GM19468 (cell line): ENCODE data around the gene ZNF213.

ENCODE experiments used
- ATAC-seq: cut with Tn5 transposase; IDR thresholded peaks from one replicate; pipeline ENCODE4 v1.9.1; 2021; ENCODE audit warnings: mild to moderate bottlenecking, moderate library complexity, moderate number of reproducible peaks; ENCODE audit not compliant: unreplicated experiment; ENCODE audit errors: extremely low read depth

The ZNF213 gene

DNA sequence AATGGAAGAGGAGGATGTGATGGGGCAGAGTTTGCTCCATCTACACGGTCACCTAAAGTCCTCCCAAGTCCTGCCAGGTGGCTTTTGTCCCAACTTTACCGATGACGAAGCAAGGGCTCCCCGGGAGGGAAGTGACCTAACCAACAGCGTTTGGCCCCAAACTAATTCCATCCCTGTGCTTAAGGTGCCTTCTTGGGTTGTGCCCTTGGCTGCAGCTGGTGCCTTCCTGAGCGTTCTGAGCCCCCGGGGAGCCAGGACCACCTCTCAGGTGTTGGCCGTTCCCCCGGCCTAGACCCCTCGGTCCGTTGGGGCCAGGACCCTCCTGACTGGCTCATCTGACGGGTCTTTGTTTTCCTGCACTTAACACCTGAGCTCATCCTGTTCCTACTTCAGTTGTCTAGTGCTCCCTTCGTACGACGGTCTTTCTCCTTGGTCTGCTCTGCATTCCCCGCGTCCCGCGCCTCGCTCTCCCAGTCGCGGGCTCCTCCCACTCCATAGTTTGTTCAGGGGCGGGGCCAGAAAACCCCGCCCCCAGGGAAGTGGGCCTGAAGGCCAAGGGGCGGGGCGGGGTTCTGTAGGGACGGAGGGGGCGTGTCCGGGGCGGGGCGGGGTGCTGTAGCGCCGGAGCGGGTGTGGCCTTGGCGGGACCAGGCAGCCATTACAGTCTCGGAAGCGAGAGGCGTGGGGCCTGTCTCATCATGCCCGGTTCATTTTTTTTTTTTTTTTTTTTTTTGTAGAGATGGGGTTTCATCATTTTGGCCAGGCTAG, 34.9 kb upstream of the ZNF213 start:
- ATAC-seq, result peak; percentile 35

DNA sequence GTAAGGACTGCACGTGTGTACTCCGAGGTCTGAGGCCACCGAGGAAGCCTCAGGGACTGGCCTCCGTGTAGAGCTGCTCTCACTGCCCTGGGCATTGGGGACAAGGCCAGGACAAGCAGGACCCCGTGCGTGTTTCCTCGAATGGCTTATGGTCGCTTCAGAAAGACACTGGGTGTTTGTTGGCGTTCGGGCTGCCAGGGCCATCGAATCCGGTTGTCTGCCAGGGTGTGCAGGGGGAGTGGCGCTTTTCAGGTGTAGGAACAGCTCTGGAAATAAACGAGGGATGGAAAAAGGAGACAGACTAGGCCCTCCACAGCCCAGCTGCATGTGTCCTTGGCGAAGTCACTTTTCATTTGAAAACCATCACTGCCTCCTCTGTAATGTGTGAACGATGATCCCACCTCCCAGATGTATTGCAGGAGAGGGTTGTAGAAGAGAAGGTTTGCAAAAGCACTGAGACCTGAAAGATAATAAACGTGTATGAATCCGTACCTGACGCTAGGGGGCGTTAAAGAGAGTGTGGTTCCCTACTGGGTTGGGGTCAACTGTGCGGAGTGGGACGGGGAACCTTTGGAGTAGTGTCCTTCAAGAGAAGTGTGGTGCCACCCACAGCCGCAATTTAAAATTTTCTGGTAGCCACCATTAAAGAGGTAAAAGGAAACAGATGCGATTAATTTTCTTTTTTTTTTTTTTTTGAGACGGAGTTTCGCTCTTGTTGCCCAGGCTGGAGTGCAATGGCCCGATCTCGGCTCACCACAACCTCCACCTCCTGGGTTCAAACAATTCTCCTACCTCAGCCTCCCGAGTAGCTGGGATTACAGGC, 33.6 kb upstream of the ZNF213 start:
- ATAC-seq, result no peak

DNA sequence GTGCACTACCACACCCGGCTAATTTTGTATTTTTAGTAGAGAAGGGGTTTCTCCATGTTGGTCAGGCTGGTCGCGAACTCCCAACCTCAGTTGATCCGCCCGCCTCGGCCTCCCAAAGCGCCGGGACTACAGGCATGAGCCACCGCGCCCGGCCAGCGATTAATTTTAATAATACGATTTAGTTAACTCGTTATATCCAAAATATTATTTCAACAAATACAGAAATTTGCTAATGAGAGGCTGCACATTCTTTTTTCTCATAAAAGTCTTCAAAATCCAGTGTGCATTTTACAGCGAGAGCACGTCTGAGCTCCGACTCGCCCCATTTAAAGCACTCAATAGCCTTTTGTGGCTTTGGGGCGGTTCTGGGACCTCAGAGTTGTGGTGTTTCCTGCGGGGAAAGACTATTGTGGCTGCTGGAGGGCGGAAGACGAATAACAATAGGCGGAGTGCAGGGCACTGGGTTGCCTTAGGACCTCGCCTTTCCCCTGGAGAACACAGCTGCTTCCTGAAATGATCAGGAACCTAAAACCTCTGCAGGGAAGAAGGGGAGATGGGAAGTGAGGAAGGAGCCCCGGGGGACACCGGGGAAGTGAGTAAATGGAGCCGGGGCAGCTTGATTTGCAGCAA, 32.9 kb upstream of the ZNF213 start:
- no peak for ATAC-seq

DNA sequence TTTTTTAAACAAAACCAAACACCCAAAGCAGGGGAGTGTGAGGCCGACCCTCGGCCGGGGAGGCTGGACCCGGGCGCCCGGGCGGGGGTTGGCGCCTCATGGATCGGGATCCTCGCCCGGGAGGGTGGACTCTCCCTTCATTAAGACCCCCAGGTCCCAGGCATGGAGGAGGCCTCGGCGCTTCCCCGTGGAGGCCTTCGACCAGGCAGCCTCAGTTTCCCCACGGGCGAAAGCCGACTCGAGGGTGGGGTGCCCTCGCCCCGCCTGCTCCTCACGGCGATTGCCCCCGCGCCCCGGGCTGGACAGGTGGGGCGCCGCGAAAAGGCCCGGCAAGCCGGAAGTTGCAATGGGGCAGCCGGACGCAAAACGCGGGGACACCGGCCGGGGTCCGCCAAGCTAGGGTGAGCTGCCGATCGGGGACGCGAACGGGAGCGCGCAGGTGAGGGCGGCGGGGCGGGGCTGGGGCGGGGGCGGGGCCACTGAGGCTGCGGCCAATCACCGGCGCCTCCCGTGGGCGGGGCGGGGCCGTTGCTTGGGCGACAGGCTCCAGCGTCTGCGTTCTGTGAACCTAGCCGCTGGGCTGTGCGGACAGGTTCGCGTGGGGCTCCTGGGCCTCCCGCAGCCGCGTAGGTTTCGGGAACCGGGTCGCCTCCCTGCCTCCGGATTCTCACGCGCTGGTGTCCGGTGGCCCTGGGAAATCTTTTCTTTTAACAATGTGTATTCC, 28.5 kb upstream of the ZNF213 start:
- peak; percentile 48 for ATAC-seq

GRCh38 chr16:3112058-3112880, 22.6 kb upstream of the ZNF213 start, which contains the start of gene ZNF205:
Gene ZNF205, plus strand, starts transcription at chr16:3112586. Its CDS starts 845 bp downstream, at chr16:3113431.
- ATAC-seq, result no peak

- ATAC-seq, result no peak
Measured at GRCh38 chr16:3112881-3113574, 21.8 kb upstream of the ZNF213 start.

DNA sequence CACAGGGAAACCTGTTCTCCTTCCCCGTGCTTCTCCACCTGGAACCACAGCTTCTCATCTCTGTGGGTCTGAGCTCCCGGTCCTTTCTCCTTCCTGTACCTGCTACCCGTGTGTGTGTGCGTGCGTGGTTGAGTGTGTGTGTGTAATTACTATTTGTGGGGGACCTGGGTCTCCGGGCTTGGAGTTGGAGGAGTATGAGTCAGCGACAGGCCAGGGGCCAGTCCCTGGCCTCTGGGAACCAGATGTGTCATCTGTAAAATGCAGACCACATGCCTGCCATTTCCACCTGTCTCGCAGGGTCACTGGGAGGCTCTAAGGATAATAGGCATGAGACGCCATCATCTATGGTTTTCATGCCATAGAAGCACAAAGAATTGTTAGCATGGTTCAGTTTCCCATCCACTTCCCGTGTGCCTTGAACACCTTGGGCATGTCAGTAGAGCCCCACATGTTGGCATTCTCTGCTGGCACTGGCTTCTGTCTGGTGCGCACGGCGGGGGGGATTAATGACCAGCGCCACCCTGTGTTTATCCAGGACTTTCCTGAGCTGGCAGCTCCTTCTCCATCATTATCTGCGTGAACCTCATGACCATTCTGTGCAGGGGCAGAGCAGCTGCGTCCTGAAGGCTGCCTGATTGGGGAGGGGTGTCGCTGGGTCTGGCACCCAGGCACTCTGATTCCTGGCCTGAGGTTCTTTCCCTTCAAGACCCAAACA, 20.9 kb upstream of the ZNF213 start:
- ATAC-seq, result no peak

GRCh38 chr16:3115003-3115402, 19.8 kb upstream of the ZNF213 start:
- ATAC-seq, result no peak

DNA sequence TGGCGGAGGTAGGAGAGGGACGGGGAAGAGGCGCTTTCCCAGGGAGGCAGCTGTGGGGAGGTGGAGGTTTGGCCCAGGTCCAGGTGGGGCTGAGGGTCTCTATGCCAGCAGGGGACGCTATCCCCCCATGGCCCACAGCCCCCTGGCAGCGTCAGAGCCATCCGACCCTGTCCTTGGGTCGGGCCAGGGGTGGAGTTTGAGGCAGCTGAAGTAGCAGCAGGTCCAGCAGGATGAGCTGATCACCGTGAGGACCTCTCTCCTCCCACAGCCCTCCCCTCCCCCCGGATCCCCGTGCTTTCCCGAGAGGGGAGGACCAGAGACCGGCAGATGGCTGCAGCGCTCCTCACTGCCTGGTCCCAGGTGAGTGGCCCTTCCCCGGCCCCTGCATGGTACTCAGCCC, 19.3 kb upstream of the ZNF213 start:
- no peak for ATAC-seq

GRCh38 chr16:3118204-3118790, 16.5 kb upstream of the ZNF213 start:
- ATAC-seq, result no peak

DNA sequence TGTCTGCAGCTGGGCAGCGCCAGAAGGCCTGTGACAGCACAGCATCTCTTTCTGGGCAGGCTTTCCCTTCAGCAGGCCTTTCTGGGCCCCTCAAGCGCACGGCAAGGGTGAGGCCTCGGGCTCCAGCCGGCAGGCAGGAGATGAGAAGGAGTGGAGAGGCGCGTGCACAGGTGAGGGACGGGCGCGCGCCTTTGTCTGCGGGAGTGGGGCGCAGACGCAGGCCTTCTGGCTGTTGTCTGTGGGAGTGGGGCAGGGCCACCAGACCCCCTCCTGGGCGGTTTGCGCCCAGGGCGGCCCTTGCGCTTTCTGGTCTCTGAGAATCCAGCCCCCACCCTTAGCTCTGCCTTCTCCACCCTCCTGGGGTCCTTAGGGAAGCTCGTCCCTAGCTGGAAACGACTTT, 16.0 kb upstream of the ZNF213 start:
- ATAC-seq, result no peak

DNA sequence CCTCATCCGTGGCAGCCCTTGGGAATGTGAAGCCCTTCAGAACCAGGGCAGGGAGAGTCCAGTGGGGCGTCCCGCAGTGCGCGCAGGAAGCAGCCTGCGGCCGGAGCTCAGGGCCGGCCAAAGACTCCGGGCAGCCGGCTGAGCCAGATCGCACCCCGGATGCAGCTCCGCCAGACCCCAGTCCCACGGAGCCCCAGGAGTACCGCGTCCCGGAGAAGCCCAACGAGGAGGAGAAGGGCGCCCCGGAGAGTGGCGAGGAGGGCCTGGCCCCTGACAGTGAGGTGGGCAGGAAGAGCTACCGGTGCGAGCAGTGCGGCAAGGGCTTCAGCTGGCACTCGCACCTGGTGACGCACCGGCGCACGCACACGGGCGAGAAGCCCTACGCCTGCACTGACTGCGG, 15.5 kb upstream of the ZNF213 start:
- ATAC-seq, result no peak

DNA sequence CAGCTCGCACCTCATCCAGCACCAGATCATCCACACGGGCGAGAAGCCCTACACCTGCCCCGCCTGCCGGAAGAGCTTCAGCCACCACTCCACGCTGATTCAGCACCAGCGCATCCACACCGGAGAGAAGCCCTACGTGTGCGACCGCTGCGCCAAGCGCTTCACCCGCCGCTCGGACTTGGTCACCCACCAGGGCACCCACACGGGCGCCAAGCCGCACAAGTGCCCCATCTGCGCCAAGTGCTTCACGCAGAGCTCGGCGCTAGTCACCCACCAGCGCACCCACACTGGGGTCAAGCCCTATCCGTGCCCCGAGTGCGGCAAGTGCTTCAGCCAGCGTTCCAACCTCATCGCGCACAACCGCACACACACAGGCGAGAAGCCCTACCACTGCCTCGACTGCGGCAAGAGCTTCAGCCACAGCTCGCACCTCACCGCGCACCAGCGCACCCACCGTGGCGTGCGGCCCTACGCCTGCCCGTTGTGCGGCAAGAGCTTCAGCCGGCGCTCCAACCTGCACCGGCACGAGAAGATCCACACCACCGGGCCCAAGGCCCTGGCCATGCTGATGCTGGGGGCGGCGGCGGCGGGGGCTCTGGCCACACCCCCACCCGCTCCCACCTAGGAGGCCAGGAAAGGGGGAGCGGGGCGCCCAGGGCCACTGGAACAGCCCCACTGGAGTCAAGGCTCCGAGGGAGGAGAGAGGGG, 15.0 kb upstream of the ZNF213 start:
- no peak for ATAC-seq

DNA sequence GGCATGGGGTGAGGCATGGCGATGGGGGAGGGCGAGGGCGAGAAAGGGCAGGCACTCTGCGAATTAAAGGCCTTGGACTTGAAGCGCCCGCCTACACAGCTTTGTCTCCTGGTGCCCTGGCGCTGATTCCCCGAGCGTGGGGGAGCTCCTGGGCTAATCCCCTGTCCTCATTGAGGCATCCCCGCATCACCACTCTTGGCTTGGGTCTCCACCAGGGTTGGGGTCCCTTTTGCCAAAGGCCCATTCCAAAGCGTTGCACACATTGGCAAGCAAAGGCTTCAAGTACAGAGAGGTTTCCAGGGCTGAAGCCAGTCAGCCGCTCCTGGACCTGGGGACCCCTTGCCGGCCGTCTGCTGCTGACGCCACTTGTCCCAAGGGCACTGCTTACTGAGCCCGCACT, 14.4 kb upstream of the ZNF213 start:
- no peak for ATAC-seq

DNA sequence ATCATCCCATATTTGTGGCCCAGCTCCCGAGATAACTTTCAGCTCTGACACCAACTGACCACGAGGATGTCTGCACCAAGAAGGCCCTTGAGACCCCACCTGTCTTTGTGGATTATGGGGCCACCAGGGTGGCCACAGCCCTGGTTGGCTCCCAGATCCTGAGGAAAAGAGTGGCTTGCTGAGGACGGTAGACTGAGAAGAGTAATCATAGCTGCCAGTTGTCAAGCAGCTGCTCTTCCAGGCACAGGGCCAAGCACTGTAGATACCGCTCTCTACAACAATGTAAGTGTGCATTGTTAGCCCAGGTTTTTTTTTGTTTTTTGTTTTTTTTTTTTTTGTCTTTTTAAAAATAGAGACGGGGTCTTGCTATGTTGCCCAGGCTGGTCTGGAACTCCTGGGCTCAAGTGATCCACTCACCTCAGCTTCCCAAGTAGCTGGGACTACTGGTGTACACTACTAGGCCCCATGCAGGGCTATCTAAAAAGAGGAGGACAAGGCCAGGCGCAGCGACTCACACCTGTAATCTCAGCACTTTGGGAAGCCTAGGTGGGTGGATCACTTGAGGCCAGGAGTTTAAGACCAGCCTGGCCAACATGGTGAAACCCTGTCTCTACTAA, 12.9 kb upstream of the ZNF213 start:
- no peak for ATAC-seq

DNA sequence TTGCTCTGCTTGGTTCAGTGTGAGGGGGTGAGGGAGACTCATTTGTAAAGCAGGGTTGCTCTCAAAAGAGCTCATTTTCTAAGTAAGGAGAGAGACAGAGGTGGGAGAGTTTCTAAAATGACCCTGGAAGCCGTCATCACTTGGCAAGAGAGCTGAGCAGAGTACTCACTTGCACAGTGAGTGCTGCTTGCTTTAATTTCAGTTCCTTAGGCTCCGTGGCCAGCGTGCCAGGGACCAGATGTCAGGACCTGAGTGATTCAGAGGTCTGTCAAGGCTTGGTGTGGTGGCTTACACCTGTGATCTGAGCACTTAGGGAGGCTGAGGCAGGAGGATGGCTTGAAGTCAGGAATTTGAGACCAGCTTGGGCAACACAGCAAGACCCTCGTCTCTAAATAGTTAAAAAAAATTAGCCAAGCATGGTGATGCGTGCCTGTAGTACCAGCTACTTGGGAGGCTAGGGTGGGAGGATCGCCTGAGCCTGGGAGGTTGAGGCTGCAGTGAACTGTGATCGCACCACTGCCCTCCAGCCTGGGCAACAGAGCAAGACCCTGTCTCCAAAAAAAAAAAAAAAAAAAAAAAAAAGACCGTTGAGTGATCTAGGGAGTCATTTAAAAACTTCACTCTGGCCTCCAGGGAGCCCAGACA, 11.8 kb upstream of the ZNF213 start:
- no peak for ATAC-seq
